ENCODE results near the gene WNT11. TPM values are rescaled to one million over a fixed set of nuclear protein-coding genes. Genes with fewer than 3 reads are reported as not detected.

Gene WNT11
- total RNA-seq, 2 experiments from 2014 or later = not detected

- Mint-ChIP-seq H3K36me3 (ENCODE audit: low read depth) (no peaks in the 10 kb centered on the region), H3K4me1 (peaks cover 17% of the 10 kb centered on the region), H3K27me3 (peaks cover 61% of the 10 kb centered on the region), H3K27ac (no peak overlapping the region), H3K9me3 (no peaks in the 10 kb centered on the region), H3K4me3 (peak overlapping the region; percentile 43)
- DNase-seq = no peak
- POLR2A ChIA-PET = no interaction called here
- CTCF ChIA-PET = interaction anchor here (0.8 to 8.0 kb wide), 5 partner anchors 7 to 111 kb away, joined by 3 to 100 read pairs (median 3); no protein-coding TSS in a partner anchor
Measured at GRCh38 chr11:76210931-76211851, 4.9 kb upstream of the WNT11 start.

GRCh38 chr11:76209973-76210930, 4.0 kb upstream of the WNT11 start:
- CTCF ChIA-PET = interaction anchor here (0.8 to 8.0 kb wide), 16 partner anchors 8 to 236 kb away, joined by 3 to 100 read pairs (median 5); no protein-coding TSS in a partner anchor
- H3K27me3 Mint-ChIP-seq = peaks cover 70% of the 10 kb centered on the region

DNA sequence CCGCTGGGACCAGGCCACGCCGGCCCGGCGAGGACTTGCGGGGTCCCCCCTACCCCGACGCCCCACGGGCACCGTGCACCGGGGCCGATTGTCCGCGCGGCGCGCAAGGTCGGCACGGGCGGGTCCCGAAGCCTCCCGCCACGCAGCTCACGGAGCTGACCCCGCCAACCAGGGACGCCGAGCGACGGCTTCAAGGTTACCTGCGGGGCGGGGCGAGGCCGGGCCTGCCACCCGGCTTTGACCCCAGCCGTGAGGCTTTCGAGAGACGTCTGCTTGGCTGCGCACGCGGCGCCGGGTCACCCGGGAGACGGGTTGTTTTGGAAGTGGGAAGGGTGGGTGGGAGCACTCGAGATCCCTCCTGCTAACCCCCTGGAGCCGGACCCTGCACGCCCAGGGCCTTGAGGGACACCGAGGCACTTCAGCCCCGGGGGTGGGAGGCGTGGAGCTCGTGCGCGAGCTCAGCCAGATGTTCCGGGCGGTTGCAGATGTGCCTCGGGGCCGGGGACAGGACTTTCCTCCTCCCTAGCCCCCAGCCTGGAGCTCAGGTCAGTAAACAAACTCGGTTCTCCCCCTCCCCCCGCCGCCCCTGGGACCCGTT, 3.2 kb upstream of the WNT11 start:
- Mint-ChIP-seq H3K27ac (no peak overlapping the region), H3K36me3 (ENCODE audit: low read depth) (no peaks in the 10 kb centered on the region), H3K27me3 (peaks cover 78% of the 10 kb centered on the region), H3K4me1 (peaks cover 21% of the 10 kb centered on the region), H3K4me3 (no peak overlapping the region), H3K9me3 (no peaks in the 10 kb centered on the region)
- ChIA-PET CTCF (interaction anchor here (0.9 to 8.0 kb wide), 30 partner anchors 9 to 484 kb away, joined by 3 to 100 read pairs (median 4); no protein-coding TSS in a partner anchor), POLR2A (no interaction called here)
- no peak for DNase-seq

More at GRCh38 chr11:76209973-76210930, 4.0 kb upstream of the WNT11 start:
- POLR2A ChIA-PET = no interaction called here
- peaks cover 21% of the 10 kb centered on the region for H3K4me1 Mint-ChIP-seq
- no peak overlapping the region for H3K4me3 Mint-ChIP-seq
- H3K27ac Mint-ChIP-seq = no peak overlapping the region
- no peak for DNase-seq
- no peaks in the 10 kb centered on the region for H3K9me3 Mint-ChIP-seq
- H3K36me3 Mint-ChIP-seq (ENCODE audit: low read depth) = no peaks in the 10 kb centered on the region

GRCh38 chr11:76208438-76209374, 2.4 kb upstream of the WNT11 start:
- DNase-seq = peak; percentile 73
- Mint-ChIP-seq H3K9me3 (no peaks in the 10 kb centered on the region), H3K36me3 (ENCODE audit: low read depth) (no peaks in the 10 kb centered on the region), H3K27me3 (peaks cover 80% of the 10 kb centered on the region), H3K4me1 (peaks cover 21% of the 10 kb centered on the region), H3K27ac (no peak overlapping the region), H3K4me3 (peak overlapping the region; percentile 66)
- ChIA-PET CTCF (interaction anchor here (0.6 to 8.0 kb wide), 47 partner anchors 9 to 485 kb away, joined by 3 to 100 read pairs (median 4); partner anchors contain the start of gene LRRC32), POLR2A (no interaction called here)

GRCh38 chr11:76207642-76208401, 1.5 kb upstream of the WNT11 start:
- peaks cover 21% of the 10 kb centered on the region for H3K4me1 Mint-ChIP-seq
- H3K27ac Mint-ChIP-seq = no peak overlapping the region
- H3K27me3 Mint-ChIP-seq = peaks cover 74% of the 10 kb centered on the region
- POLR2A ChIA-PET = no interaction called here
- CTCF ChIA-PET = interaction anchor here (0.6 to 8.0 kb wide), 52 partner anchors 10 to 467 kb away, joined by 3 to 100 read pairs (median 4); partner anchors contain the start of gene LRRC32
- no peaks in the 10 kb centered on the region for H3K36me3 Mint-ChIP-seq (ENCODE audit: low read depth)
- peak overlapping the region; percentile 66 for H3K4me3 Mint-ChIP-seq
- H3K9me3 Mint-ChIP-seq = no peaks in the 10 kb centered on the region
- peak; percentile 73 for DNase-seq

GRCh38 chr11:76206077-76206326, 300 bp downstream of the WNT11 start:
- H3K27ac Mint-ChIP-seq = no peak overlapping the region
- peaks cover 56% of the 10 kb centered on the region for H3K27me3 Mint-ChIP-seq
- no peaks in the 10 kb centered on the region for H3K36me3 Mint-ChIP-seq (ENCODE audit: low read depth)
- H3K9me3 Mint-ChIP-seq = no peaks in the 10 kb centered on the region
- CTCF ChIA-PET = interaction anchor here (1.3 to 8.0 kb wide), 2 partner anchors 9 to 113 kb away, joined by 3 to 100 read pairs; no protein-coding TSS in a partner anchor
- POLR2A ChIA-PET = no interaction called here
- H3K4me3 Mint-ChIP-seq = no peak overlapping the region
- H3K4me1 Mint-ChIP-seq = peaks cover 21% of the 10 kb centered on the region
- no peak for DNase-seq

DNA sequence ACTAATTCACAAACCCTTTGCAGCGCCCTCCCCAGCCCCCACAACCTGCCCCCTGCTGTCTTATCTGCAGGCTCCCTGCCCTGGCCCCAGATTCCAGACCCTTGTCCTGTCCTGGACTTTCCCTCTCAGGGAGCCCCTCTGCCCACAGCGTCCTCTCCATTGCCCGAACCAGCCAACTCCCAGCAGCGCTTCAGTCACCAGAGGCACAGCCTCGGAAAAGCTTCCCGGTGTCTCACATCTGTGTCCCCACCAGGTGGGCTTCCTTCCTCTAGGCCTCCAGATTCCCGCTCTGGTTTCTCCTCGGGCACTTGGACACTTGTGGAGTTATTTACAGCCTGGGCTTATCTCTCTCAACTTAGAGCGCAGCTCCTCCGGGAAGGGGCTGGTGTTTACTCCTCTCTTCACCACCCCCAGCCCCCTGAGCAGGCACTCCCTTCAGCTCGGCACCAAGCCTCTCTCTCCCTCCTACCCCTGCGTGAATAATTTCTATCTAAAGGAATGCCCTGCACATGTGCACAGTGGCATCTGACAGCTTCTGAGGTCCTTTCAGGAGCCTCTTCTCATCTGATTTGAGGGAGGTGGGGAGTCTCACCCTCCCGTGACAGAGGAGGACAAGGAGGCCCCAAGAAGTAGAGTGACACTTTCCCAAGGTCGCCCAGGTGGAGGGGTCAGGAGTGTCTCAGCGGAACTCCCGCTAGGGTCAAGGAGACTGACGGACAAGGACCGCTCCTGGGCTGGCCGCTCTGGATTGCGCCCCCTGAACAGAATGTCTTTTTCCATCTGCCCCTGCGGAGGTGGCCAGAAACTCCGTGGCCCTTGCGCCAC, 838 bp downstream of the WNT11 start:
- Mint-ChIP-seq H3K27me3 (peaks cover 53% of the 10 kb centered on the region), H3K36me3 (ENCODE audit: low read depth) (no peaks in the 10 kb centered on the region), H3K9me3 (no peaks in the 10 kb centered on the region), H3K27ac (no peak overlapping the region), H3K4me3 (no peak overlapping the region), H3K4me1 (peaks cover 20% of the 10 kb centered on the region)
- CTCF ChIA-PET = interaction anchor here (0.6 to 8.0 kb wide), 3 partner anchors 8 to 948 kb away, joined by 3 to 100 read pairs (median 5); no protein-coding TSS in a partner anchor
- POLR2A ChIA-PET = no interaction called here
- no peak for DNase-seq

DNA sequence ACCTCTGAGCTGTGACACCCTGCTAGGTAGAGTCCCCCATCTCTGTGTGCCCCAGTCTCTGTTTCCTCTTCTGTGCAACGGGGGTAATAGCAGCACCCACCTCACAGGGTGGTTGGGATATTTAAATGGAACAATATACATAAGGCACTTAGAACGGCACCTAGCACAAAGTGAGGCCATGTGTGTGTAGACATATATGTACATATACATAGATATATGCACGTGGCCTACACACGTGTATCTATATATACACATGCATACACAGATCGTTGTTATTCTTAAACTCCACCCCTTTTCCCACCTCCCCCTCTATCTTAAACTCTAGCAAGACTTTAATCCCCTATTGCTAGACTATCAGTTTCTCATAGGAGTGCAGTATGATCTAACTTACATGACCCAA, 2.4 kb downstream of the WNT11 start:
- no peak overlapping the region for H3K4me3 Mint-ChIP-seq
- no peaks in the 10 kb centered on the region for H3K36me3 Mint-ChIP-seq (ENCODE audit: low read depth)
- ChIA-PET CTCF (interaction anchor here (8.0 kb wide), 1 partner anchor 115 kb away, joined by 100 read pairs; no protein-coding TSS in a partner anchor), POLR2A (no interaction called here)
- no peak overlapping the region for H3K27ac Mint-ChIP-seq
- H3K27me3 Mint-ChIP-seq = peaks cover 47% of the 10 kb centered on the region
- H3K9me3 Mint-ChIP-seq = no peaks in the 10 kb centered on the region
- no peak for DNase-seq
- H3K4me1 Mint-ChIP-seq = peaks cover 18% of the 10 kb centered on the region

DNA sequence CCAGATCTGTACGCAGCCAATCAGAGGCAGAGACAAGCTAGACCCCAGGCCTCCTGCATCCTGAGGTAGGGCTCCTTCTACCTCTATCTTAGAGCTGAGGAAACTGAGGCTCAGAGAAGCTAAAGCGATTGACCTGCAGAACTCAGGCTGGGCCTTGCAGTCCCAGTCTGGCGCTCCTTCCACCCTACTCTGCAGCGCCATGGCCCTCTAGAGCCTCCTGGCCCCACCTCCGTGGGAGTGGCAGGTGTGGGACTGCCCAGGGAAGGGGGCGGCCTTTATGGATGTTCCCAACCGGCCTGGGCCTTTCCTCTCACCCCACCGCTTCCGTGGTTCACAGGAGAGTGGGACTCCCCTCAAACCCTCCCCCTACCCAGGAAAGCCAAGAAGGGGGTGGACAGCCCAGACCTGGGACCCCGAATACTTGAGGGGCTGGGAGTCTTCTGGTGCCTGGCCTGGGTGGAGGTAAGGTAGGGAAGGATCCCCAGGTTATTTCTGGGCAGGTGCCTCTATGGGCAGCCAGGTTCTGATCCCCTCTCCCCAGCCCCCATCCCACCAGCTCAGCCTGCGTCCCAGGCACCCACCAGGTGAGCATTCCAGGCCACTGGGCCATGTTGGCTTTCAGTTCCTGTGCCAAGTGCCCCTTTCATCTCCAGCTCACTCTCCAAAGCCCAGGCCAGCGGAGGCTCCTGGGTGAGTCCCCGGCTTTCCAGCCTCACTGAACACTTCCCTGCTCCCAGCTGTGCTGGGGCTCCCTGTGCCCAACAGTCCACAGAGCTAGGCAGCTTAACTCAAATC, 3.0 kb downstream of the WNT11 start:
- H3K4me3 Mint-ChIP-seq = no peak overlapping the region
- H3K36me3 Mint-ChIP-seq (ENCODE audit: low read depth) = no peaks in the 10 kb centered on the region
- H3K4me1 Mint-ChIP-seq = peaks cover 15% of the 10 kb centered on the region
- ChIA-PET CTCF (interaction anchor here (1.8 to 8.0 kb wide), 2 partner anchors 17 to 116 kb away, joined by 4 to 100 read pairs; no protein-coding TSS in a partner anchor), POLR2A (no interaction called here)
- peaks cover 43% of the 10 kb centered on the region for H3K27me3 Mint-ChIP-seq
- H3K27ac Mint-ChIP-seq = no peak overlapping the region
- H3K9me3 Mint-ChIP-seq = no peaks in the 10 kb centered on the region
- DNase-seq = no peak

Data from activated CD4-positive, alpha-beta T cell treated with anti-CD3 and anti-CD28 coated beads, Interleukin-2, amount 10 ng/mL, durations not matched to agents 7 days and 5 days (primary cell).